ENCODE results near the gene CCNY. TPM values are rescaled to one million over a fixed set of nuclear protein-coding genes. Genes with fewer than 3 reads are reported as not detected.
"Not testable (repeated sequence)": the region's sequence is repeated elsewhere in the genome, so short reads cannot be mapped to it uniquely, and the experiment has no call there.

The CCNY gene
- total and polyA plus RNA-seq, 12 donors, result 26.0 to 99.4 (median 88.9) TPM

DNA sequence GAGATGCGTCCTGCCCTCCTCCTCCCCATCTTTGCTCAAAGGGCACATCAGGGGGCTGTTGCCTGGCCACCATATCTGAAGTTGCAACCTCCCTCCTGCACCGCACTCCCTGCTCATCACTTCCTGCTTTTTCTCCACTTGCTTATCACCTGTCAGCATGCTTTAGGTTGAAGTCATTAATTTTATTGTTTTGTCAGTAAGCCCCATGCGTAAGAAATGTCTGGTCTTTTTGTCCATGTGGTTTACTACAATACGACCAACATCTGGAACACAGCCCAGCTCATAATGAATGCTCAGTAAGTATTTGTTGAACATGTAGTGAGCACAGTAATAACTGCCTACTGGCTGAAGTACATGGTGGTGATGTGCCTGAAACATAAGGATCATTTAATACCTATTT lies 197.3 kb downstream of the CCNY start:
- 75 to 87% methylated on average over 4 of the region's 4 CpGs for WGBS, 2 donors
- Histone ChIP-seq H3K36me3 (peaks cover 0 to 90% (median 37%) of the 10 kb centered on the region in 9 donors), H3K27ac (no peak overlapping the region), H3K9me3 (peaks cover 0 to 14% (median 0%) of the 10 kb centered on the region in 11 donors), H3K4me3 (no peak overlapping the region), H3K27me3 (no peaks in the 10 kb centered on the region), H3K4me1 (no peaks in the 10 kb centered on the region)
- TF ChIP-seq, protein P1, sequence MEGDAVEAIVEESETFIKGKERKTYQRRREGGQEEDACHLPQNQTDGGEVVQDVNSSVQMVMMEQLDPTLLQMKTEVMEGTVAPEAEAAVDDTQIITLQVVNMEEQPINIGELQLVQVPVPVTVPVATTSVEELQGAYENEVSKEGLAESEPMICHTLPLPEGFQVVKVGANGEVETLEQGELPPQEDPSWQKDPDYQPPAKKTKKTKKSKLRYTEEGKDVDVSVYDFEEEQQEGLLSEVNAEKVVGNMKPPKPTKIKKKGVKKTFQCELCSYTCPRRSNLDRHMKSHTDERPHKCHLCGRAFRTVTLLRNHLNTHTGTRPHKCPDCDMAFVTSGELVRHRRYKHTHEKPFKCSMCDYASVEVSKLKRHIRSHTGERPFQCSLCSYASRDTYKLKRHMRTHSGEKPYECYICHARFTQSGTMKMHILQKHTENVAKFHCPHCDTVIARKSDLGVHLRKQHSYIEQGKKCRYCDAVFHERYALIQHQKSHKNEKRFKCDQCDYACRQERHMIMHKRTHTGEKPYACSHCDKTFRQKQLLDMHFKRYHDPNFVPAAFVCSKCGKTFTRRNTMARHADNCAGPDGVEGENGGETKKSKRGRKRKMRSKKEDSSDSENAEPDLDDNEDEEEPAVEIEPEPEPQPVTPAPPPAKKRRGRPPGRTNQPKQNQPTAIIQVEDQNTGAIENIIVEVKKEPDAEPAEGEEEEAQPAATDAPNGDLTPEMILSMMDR (IDR thresholded peaks at IDR 0.05), result no peak
- DNase-seq (no peak), ATAC-seq (no peak)
- intact Hi-C loops (cut with DNase I), result no loop called here

DNA sequence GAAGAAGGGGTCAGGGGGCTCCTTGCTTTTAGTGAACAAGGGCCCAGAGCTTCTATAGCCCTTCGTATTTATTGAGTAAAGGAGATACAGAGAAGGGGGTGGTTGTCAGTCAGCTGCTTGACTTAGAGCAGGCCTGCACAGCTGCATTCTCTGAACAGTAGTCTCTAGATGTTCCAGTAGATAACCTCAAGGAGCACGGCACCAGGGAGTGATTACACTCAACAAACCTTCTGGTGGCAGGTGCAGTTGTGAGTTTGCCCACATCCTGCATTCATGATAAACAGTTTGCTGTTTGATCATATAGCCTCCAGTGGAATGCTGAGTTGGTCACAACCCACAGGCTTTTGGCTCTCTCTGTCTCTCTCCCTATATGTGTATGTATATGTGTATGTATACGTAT lies 198.8 kb downstream of the CCNY start:
- Histone ChIP-seq H3K27me3 (no peaks in the 10 kb centered on the region), H3K27ac (no peak overlapping the region), H3K4me1 (peaks cover 0 to under 1% (median 0%) of the 10 kb centered on the region in 9 donors), H3K4me3 (no peak overlapping the region), H3K36me3 (peaks cover 0 to 89% (median 37%) of the 10 kb centered on the region in 9 donors), H3K9me3 (peaks cover 0 to 14% (median 0%) of the 10 kb centered on the region in 11 donors)
- intact Hi-C loops (cut with DNase I), result no loop called here
- WGBS, 2 donors, result 98 to 100% methylated on average over 3 of the region's 3 CpGs
- DNase-seq, result no peak
- no peak for ATAC-seq
- TF ChIP-seq, protein P1 (IDR thresholded peaks at IDR 0.05), result no peak

DNA sequence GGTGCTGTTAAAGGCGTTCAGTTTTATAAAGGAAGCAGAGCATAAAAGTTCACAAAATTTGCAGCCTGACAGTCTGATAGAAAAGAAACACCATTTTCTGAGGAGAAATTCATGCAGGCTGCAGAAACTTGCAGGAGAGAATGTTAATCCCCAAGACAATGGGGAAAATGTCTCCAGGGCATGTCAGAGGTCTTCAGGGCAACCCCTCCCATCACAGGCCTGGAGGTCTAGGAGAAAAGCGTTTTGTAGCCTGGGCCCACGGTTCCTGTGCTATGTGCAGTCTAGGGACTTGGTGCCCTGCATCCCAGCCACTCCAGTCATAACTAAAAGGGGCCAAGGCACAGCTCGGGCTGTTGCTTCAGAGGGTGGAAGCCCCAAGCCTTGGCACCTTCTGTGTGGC lies 200.5 kb downstream of the CCNY start:
- peaks cover 0 to 12% (median 0%) of the 10 kb centered on the region in 9 donors for H3K4me1 ChIP-seq
- H3K36me3 ChIP-seq, result peaks cover 0 to 78% (median 35%) of the 10 kb centered on the region in 9 donors
- DNase-seq (no peak), ATAC-seq (no peak)
- peaks cover 0 to 14% (median 0%) of the 10 kb centered on the region in 11 donors for H3K9me3 ChIP-seq
- no peaks in the 10 kb centered on the region for H3K27me3 ChIP-seq
- WGBS, 2 donors, result 95 to 97% methylated on average over 4 of the region's 4 CpGs
- no peak overlapping the region for H3K27ac ChIP-seq
- TF ChIP-seq, protein P1 (IDR thresholded peaks at IDR 0.05), result no peak
- no peak overlapping the region for H3K4me3 ChIP-seq
- intact Hi-C loops (cut with DNase I), result no loop called here

DNA sequence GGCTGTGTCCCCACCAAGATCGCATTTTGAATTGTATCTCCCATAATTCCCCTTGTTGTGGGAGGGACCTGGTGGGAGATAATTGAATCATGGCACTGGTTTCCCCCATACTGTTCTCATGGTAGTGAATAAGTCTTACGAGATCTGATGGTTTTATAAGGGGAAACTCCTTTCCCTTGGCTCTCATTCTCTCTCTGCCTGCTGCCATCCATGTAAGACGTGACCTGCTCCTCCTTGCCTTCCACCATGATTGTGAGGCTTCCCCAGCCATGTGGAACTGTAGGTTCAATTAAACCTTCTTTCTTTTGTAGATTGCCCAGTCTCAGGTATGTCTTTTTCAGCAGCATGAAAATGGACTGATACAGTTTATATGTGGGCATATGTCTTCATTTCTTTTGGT lies 201.6 kb downstream of the CCNY start:
- H3K36me3 ChIP-seq, result peaks cover 0 to 76% (median 27%) of the 10 kb centered on the region in 9 donors
- intact Hi-C loops (cut with DNase I); H3K4me3 ChIP-seq; DNase-seq; H3K27ac ChIP-seq; ATAC-seq; H3K27me3 ChIP-seq: not testable (repeated sequence)
- WGBS, 2 donors, result 97 to 99% methylated on average over 3 of the region's 3 CpGs
- H3K4me1 ChIP-seq, result peaks cover 0 to 12% (median 0%) of the 10 kb centered on the region in 9 donors
- peaks cover 0 to 14% (median 0%) of the 10 kb centered on the region in 11 donors for H3K9me3 ChIP-seq

- peaks cover 0 to under 1% (median 0%) of the 10 kb centered on the region in 11 donors for H3K9me3 ChIP-seq
- TF ChIP-seq, protein P1 (IDR thresholded peaks at IDR 0.05), result no peak
- no peak overlapping the region for H3K4me3 ChIP-seq
- no peaks in the 10 kb centered on the region for H3K27me3 ChIP-seq
- DNase-seq, result no peak
- H3K36me3 ChIP-seq, result peaks cover 0 to 71% (median 6%) of the 10 kb centered on the region in 9 donors
- 88% methylated on average over 7 of the region's 7 CpGs for WGBS, 2 donors
- intact Hi-C loops (cut with DNase I), result no loop called here
- no peak overlapping the region for H3K27ac ChIP-seq
- H3K4me1 ChIP-seq, result peaks cover 0 to 12% (median 0%) of the 10 kb centered on the region in 9 donors
- no peak for ATAC-seq
Observed at GRCh38 chr10:35540296-35541164, 204.2 kb downstream of the CCNY start.
